Adipose tissue (tissue), 3 donors: ENCODE data around the gene RAB36. TPM values are rescaled to one million over a fixed set of nuclear protein-coding genes. Genes with fewer than 3 reads are reported as not detected.

Source experiments
- H3K27ac ChIP-seq: one replicate; pipeline ENCODE4 v1.5.1; 2013; ENCODE audit warnings: low read depth, low read length
- WGBS, 3 donors: extraction: QIAGEN DNeasy Blood & Tissue Kit; methylation state at CpG; one replicate each; pipeline ENCODE4 v1.1.7; 2013; 5-methylcytosine and 5-hydroxymethylcytosine counted together
- polyA plus RNA-seq, 3 donors: library from polyadenylated mRNA; stranded (reverse); fragments of 200-250 nt; gene quantifications; one replicate each; pipeline ENCODE4 v1.2.3, GENCODE V29; 2013
- donor health status: healthy with polysubstance abuse.
- donor health status: Bipolar disorder and iron deficiency.
- donor health status: healthy.

The RAB36 gene
- polyA plus RNA-seq, 3 donors, result 1.0 to 1.6 (median 1.4) TPM

GRCh38 chr22:23147617-23148387 lies 2.5 kb downstream of the RAB36 start:
- H3K27ac ChIP-seq, result no peak overlapping the region
- WGBS, 3 donors, result 16 to 34% (median 33%) methylated on average over 6 of the region's 6 CpGs

- 81 to 84% (median 82%) methylated on average over 15 of the region's 15 CpGs for WGBS, 3 donors
- H3K27ac ChIP-seq, result no peak overlapping the region
Measured at GRCh38 chr22:23149743-23150238, 4.5 kb downstream of the RAB36 start.

GRCh38 chr22:23150762-23151161 lies 5.5 kb downstream of the RAB36 start:
- 64 to 92% (median 68%) methylated on average over 6 of the region's 6 CpGs for WGBS, 3 donors

GRCh38 chr22:23151827-23152226 lies 6.5 kb downstream of the RAB36 start:
- 81 to 94% (median 93%) methylated on average over 16 of the region's 16 CpGs for WGBS, 3 donors
- H3K27ac ChIP-seq, result no peak overlapping the region

More at GRCh38 chr22:23150762-23151161, 5.5 kb downstream of the RAB36 start:
- H3K27ac ChIP-seq, result no peak overlapping the region

GRCh38 chr22:23152238-23153114 lies 7.2 kb downstream of the RAB36 start:
- 68 to 87% (median 80%) methylated on average over 18 to 19 of the region's 19 CpGs for WGBS, 3 donors
- peak overlapping the region; percentile 75 for H3K27ac ChIP-seq

- WGBS, 3 donors, result 74 to 85% (median 85%) methylated on average over 7 of the region's 7 CpGs
- no peak overlapping the region for H3K27ac ChIP-seq
Measured at GRCh38 chr22:23153994-23154393, 8.7 kb downstream of the RAB36 start.

GRCh38 chr22:23154461-23154860 lies 9.2 kb downstream of the RAB36 start:
- WGBS, 3 donors, result 83 to 93% (median 91%) methylated on average over 5 of the region's 5 CpGs
- no peak overlapping the region for H3K27ac ChIP-seq

- WGBS, 3 donors, result 95 to 97% (median 96%) methylated on average over 3 of the region's 3 CpGs
- no peak overlapping the region for H3K27ac ChIP-seq
Measured at GRCh38 chr22:23155143-23155542, 9.9 kb downstream of the RAB36 start.

- H3K27ac ChIP-seq, result no peak overlapping the region
- WGBS, 3 donors, result 93 to 95% (median 95%) methylated on average over 9 of the region's 9 CpGs
Measured at GRCh38 chr22:23155831-23156230, 10.6 kb downstream of the RAB36 start.

GRCh38 chr22:23156286-23156685 lies 11.0 kb downstream of the RAB36 start:
- WGBS, 3 donors, result 43 to 63% (median 59%) methylated on average over 8 of the region's 8 CpGs
- no peak overlapping the region for H3K27ac ChIP-seq

GRCh38 chr22:23157560-23158515 lies 12.6 kb downstream of the RAB36 start:
- 85 to 92% (median 90%) methylated on average over 22 of the region's 22 CpGs for WGBS, 3 donors

GRCh38 chr22:23158516-23159290 lies 13.4 kb downstream of the RAB36 start:
- no peak overlapping the region for H3K27ac ChIP-seq
- 76 to 90% (median 83%) methylated on average over 14 of the region's 14 CpGs for WGBS, 3 donors

More at GRCh38 chr22:23157560-23158515, 12.6 kb downstream of the RAB36 start:
- H3K27ac ChIP-seq, result no peak overlapping the region

- 70 to 81% (median 74%) methylated on average over 6 of the region's 6 CpGs for WGBS, 3 donors
Measured at GRCh38 chr22:23159291-23159630, 14.0 kb downstream of the RAB36 start.

GRCh38 chr22:23161029-23161428 lies 15.8 kb downstream of the RAB36 start:
- WGBS, 3 donors, result 86 to 92% (median 90%) methylated on average over 4 of the region's 4 CpGs
- H3K27ac ChIP-seq, result no peak overlapping the region

More at GRCh38 chr22:23159291-23159630, 14.0 kb downstream of the RAB36 start:
- H3K27ac ChIP-seq, result no peak overlapping the region

- H3K27ac ChIP-seq, result no peak overlapping the region
- WGBS, 3 donors, result 86 to 90% (median 88%) methylated on average over 13 of the region's 13 CpGs
Measured at GRCh38 chr22:23161574-23161973, 16.3 kb downstream of the RAB36 start.

GRCh38 chr22:23163665-23164064 lies 18.4 kb downstream of the RAB36 start:
- no peak overlapping the region for H3K27ac ChIP-seq
- 61 to 80% (median 62%) methylated on average over 8 of the region's 8 CpGs for WGBS, 3 donors

- WGBS, 3 donors, result 75 to 78% (median 77%) methylated on average over 11 of the region's 11 CpGs
- no peak overlapping the region for H3K27ac ChIP-seq
Measured at GRCh38 chr22:23164091-23164490, 18.8 kb downstream of the RAB36 start.
